22Rv1 (cell line): ENCODE results near the gene LYL1.
A peak's percentile ranks its signal among the peaks of the same experiment; 100 is the strongest.

Experiments used
- H3K27ac ChIP-seq: fragments of 450-650 bp; 2 replicates; pipeline ENCODE4 v1.5.1; 2017
- ZFX ChIP-seq: fragments of 450-650 bp; IDR thresholded peaks from 2 replicates; pipeline ENCODE4 v1.6.1; 2017; ENCODE audit warnings: antibody characterized with exemption, borderline replicate concordance
- TF ChIP-seq, protein P1 (sequence below): fragments of 450-650 bp; IDR thresholded peaks from 2 replicates; pipeline ENCODE4 v1.5.1; 2017; ENCODE audit warnings: mild to moderate bottlenecking

LYL1 gene

GRCh38 chr19:13102666-13103580 lies at the start of gene LYL1:
LYL1 (minus strand) TSS chr19:13102858; CDS start chr19:13101171, 1,687 bp downstream.
- no peak for TF ChIP-seq ZFX
- TF ChIP-seq, protein P1, sequence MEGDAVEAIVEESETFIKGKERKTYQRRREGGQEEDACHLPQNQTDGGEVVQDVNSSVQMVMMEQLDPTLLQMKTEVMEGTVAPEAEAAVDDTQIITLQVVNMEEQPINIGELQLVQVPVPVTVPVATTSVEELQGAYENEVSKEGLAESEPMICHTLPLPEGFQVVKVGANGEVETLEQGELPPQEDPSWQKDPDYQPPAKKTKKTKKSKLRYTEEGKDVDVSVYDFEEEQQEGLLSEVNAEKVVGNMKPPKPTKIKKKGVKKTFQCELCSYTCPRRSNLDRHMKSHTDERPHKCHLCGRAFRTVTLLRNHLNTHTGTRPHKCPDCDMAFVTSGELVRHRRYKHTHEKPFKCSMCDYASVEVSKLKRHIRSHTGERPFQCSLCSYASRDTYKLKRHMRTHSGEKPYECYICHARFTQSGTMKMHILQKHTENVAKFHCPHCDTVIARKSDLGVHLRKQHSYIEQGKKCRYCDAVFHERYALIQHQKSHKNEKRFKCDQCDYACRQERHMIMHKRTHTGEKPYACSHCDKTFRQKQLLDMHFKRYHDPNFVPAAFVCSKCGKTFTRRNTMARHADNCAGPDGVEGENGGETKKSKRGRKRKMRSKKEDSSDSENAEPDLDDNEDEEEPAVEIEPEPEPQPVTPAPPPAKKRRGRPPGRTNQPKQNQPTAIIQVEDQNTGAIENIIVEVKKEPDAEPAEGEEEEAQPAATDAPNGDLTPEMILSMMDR: no peak
- peak within 1 kb of the TSS; percentile 33 for H3K27ac ChIP-seq

GRCh38 chr19:13151605-13152355 lies 49.1 kb upstream of the LYL1 start:
- no peak for TF ChIP-seq ZFX
- TF ChIP-seq, protein P1: no peak
- peak overlapping the region; percentile 99 for H3K27ac ChIP-seq

DNA sequence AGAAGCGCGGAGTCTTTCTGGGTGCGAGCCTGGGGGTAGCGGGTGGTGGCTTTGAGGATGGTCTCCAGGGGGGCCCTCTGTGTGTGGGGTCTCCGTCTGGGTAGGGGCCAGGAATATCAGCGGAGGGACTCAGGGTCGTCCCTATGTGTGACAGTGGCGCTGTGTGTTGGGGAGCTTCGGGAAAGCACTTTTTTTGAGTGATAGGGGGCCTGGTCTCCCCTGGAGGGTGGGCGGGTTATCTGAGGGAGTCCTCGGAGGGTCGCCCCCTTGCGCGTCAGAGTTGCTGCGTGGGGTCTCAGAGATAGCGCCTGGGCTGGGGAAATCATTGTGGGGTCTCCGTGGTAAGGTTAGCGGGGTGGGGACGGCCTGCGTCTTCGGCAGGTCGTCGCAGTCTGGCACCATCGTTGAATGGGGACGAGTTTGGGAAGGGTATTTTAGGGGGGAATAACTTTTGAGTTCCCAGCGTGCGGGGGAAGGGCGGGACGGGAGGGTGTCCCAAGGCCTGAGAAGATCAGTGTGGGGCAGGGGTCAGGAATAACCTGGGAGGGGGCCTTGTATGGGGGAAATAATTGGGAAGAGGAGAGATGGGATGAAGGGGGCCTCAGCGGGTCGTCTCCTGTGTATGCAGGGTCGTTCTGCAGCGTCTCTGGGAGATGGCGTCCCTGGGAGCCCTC lies 48.4 kb upstream of the LYL1 start:
- peak overlapping the region; percentile 99 for H3K27ac ChIP-seq
- no peak for TF ChIP-seq ZFX
- TF ChIP-seq, protein P1: no peak

GRCh38 chr19:13150187-13150930 lies 47.7 kb upstream of the LYL1 start, which contains the start of the genes IER2 and STX10:
IER2 (plus strand) TSS chr19:13150411; CDS start chr19:13153187, 2,776 bp downstream.
STX10 (minus strand) TSS chr19:13150375; CDS start chr19:13150173, 202 bp downstream.
- TF ChIP-seq ZFX: no peak
- TF ChIP-seq, protein P1: peak; percentile 55
- H3K27ac ChIP-seq: peak within 1 kb of the TSS; percentile 99

DNA sequence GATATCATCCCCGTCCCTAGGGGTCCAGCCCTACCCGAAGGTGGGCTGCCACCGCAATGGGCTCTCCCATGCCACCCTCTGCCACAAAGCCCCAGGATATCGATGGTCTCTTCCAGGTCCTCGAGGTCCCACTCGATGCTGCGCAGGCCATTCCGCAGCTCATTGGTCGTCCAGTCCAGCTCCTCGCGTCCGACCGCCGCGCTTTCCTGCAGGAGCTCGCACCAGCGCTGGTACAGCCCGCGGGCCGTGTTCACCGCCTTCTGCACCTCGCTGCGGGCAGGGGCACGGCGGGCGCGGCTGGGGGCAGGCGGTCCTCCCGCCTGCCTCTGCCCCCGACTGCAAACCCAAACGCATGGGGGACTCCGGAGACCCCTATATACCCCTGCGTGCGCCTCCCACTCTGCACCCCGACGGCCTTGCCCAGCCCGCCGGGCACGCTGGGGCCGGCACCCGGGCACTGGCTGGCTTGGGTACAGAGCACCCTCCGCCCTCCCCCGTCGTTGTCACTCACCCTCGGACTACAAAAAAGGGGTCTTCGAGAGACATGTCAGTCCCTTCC lies 47.0 kb upstream of the LYL1 start:
- H3K27ac ChIP-seq: peak overlapping the region; percentile 99
- TF ChIP-seq, protein P1: no peak

DNA sequence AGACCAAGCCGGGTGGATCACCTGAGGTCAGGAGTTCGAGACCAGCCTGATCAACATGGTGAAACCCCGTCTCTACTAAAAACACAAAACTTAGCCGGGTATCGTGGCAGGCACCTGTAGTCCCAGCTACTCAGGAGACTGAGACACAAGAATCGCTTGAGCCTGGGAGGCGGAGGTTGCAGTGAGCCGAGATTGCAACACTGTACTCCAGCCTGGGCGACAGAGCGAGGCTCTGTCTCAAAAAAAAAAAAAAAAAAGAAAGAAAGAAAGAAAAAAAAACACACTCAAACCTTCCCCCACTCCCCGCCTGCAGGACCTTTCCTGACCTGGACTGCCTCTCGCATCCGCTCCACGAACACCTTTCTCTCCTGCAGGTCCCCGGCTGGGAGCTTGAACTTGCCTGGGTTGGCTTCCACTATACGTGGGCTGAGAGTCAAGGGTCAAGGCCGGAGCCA lies 46.5 kb upstream of the LYL1 start:
- H3K27ac ChIP-seq: peak overlapping the region; percentile 99
